Stimulated activated CD4-positive, alpha-beta T cell treated with anti-CD3 and anti-CD28 coated beads, Interleukin-12 subunit alpha, Interleukin-12 subunit beta, amount 100 ng/mL, for 4 hours (primary cell): ENCODE results near the gene LIN7A.

Source experiments
- DNase-seq: peaks from one replicate; pipeline ENCODE4 v3.0.0-alpha.2; 2020

Gene LIN7A

GRCh38 chr12:80857311-80857710, 80.4 kb downstream of the LIN7A start:
- DNase-seq: no peak

GRCh38 chr12:80849337-80849736, 88.4 kb downstream of the LIN7A start:
- DNase-seq: no peak

- DNase-seq: no peak
Observed at GRCh38 chr12:80848858-80849257, 88.9 kb downstream of the LIN7A start.

GRCh38 chr12:80847575-80847974, 90.2 kb downstream of the LIN7A start:
- no peak for DNase-seq

GRCh38 chr12:80846952-80847351, 90.8 kb downstream of the LIN7A start:
- no peak for DNase-seq

GRCh38 chr12:80845639-80846038, 92.1 kb downstream of the LIN7A start:
- no peak for DNase-seq

- DNase-seq: no peak
Observed at GRCh38 chr12:80843969-80844368, 93.8 kb downstream of the LIN7A start.

GRCh38 chr12:80838708-80839107, 99.0 kb downstream of the LIN7A start:
- no peak for DNase-seq

- DNase-seq: no peak
Observed at GRCh38 chr12:80838024-80838658, 99.6 kb downstream of the LIN7A start.

- no peak for DNase-seq
Observed at GRCh38 chr12:80837342-80837978, 100.3 kb downstream of the LIN7A start.

- DNase-seq: no peak
Observed at GRCh38 chr12:80834724-80835123, 103.0 kb downstream of the LIN7A start.

GRCh38 chr12:80830533-80831088, 107.1 kb downstream of the LIN7A start:
- DNase-seq: no peak

- no peak for DNase-seq
Observed at GRCh38 chr12:80829767-80830166, 108.0 kb downstream of the LIN7A start.

GRCh38 chr12:80825506-80825905, 112.2 kb downstream of the LIN7A start:
- DNase-seq: no peak

- DNase-seq: no peak
Observed at GRCh38 chr12:80823393-80823792, 114.3 kb downstream of the LIN7A start.

GRCh38 chr12:80821513-80822000, 116.2 kb downstream of the LIN7A start:
- DNase-seq: no peak

GRCh38 chr12:80818878-80819277, 118.9 kb downstream of the LIN7A start:
- DNase-seq: no peak

GRCh38 chr12:80815351-80815750, 122.4 kb downstream of the LIN7A start:
- no peak for DNase-seq

GRCh38 chr12:80814453-80814852, 123.3 kb downstream of the LIN7A start:
- no peak for DNase-seq

GRCh38 chr12:80813820-80814219, 123.9 kb downstream of the LIN7A start:
- no peak for DNase-seq

GRCh38 chr12:80811957-80812708, 125.6 kb downstream of the LIN7A start:
- no peak for DNase-seq

- no peak for DNase-seq
Observed at GRCh38 chr12:80810874-80811273, 126.9 kb downstream of the LIN7A start.

GRCh38 chr12:80807640-80808288, 130.0 kb downstream of the LIN7A start:
- no peak for DNase-seq
